IMR-90 (cell line): Measurements from ENCODE around the gene MYH9. TPM values are rescaled to one million over a fixed set of nuclear protein-coding genes. Genes with fewer than 3 reads are reported as not detected.
"Not testable (repeated sequence)": the region's sequence is repeated elsewhere in the genome, so short reads cannot be mapped to it uniquely, and the experiment has no call there.

Source experiments
- ATAC-seq: fragments of 200-7000 bp; cut with Tn5 transposase; 2 replicates; pipeline ENCODE4 v1.9.1; 2020; ENCODE audit warnings: low read depth, mild to moderate bottlenecking, moderate library complexity
- BruUV-seq: library from RNA; stranded (reverse); fragments of 400-500 nt; replicated peaks from 2 replicates; lab custom pipeline; 2021; lab: Mats Ljungman, UMichigan
- CTCF ChIA-PET: fragments of 300-600 bp; formaldehyde crosslinking; extraction: SDS; loops from one replicate; lab custom pipeline; 2021; ENCODE audit warnings: antibody characterized with exemption; lab: Yijun Ruan, JAX
- POLR2A ChIA-PET: fragments of 300-600 bp; sonication (Branson Sonifier 250); formaldehyde crosslinking; loops from one replicate; lab custom pipeline; 2022; ENCODE audit warnings: antibody characterized with exemption; ENCODE audit not compliant: unreplicated experiment; lab: Charles Lee
- DNase-seq: peaks from one replicate; pipeline ENCODE4 v3.0.0; 2013
- H2AFZ ChIP-seq: replicated peaks from 2 replicates; pipeline ENCODE3; 2013; ENCODE audit warnings: low read length, mild to moderate bottlenecking; ENCODE audit not compliant: poor library complexity
- H2AK5ac ChIP-seq: 2 replicates; pipeline ENCODE4 v1.6.1; 2013; ENCODE audit warnings: low read depth, low read length, inconsistent platforms
- H2AK9ac ChIP-seq: replicated peaks from 2 replicates; pipeline ENCODE3; 2013; ENCODE audit warnings: mild to moderate bottlenecking, low read depth, low read length, moderate library complexity; ENCODE audit not compliant: poor library complexity
- H2BK120ac ChIP-seq: 2 replicates; pipeline ENCODE4 v1.6.1; 2013; ENCODE audit warnings: low read depth, low read length, inconsistent platforms
- H2BK15ac ChIP-seq: 3 replicates; pipeline ENCODE4 v1.6.1; 2013; ENCODE audit warnings: low read depth, low read length, inconsistent platforms
- H2BK20ac ChIP-seq: 2 replicates; pipeline ENCODE4 v1.6.1; 2013; ENCODE audit warnings: low read depth, mild to moderate bottlenecking, inconsistent platforms, low read length, moderate library complexity
- H2BK5ac ChIP-seq: 2 replicates; pipeline ENCODE4 v1.6.1; 2013; ENCODE audit warnings: mild to moderate bottlenecking, low read depth, low read length, inconsistent platforms; ENCODE audit not compliant: poor library complexity, severe bottlenecking
- H3K14ac ChIP-seq: replicated peaks from 2 replicates; pipeline ENCODE4 v1.6.1; 2013; ENCODE audit warnings: low read depth, low read length, inconsistent platforms
- H3K18ac ChIP-seq: 2 replicates; pipeline ENCODE4 v1.6.1; 2013; ENCODE audit warnings: low read depth, low read length, control low read depth
- H3K23ac ChIP-seq: 2 replicates; pipeline ENCODE4 v1.6.1; 2013; ENCODE audit warnings: low read depth, low read length, inconsistent platforms
- H3K27ac ChIP-seq: 2 replicates; pipeline ENCODE4 v1.5.1; 2013; ENCODE audit warnings: mild to moderate bottlenecking, control low read depth, low read length; ENCODE audit not compliant: insufficient read depth
- H3K27me3 ChIP-seq: 2 replicates; pipeline ENCODE4 v1.6.1; 2013; ENCODE audit warnings: low read length; ENCODE audit not compliant: control insufficient read depth, insufficient read depth
- H3K36me3 ChIP-seq: 2 replicates; pipeline ENCODE4 v1.6.1; 2013; ENCODE audit warnings: low read length, mixed read lengths; ENCODE audit not compliant: control insufficient read depth, insufficient read depth
- H3K4ac ChIP-seq: 2 replicates; pipeline ENCODE4 v1.6.1; 2013; ENCODE audit warnings: low read depth, low read length, inconsistent platforms
- H3K4me1 ChIP-seq: 2 replicates; pipeline ENCODE4 v1.6.1; 2013; ENCODE audit warnings: low read length, mixed read lengths; ENCODE audit not compliant: control insufficient read depth, insufficient read depth
- H3K4me2 ChIP-seq: 2 replicates; pipeline ENCODE4 v1.6.1; 2013; ENCODE audit warnings: low read depth, mild to moderate bottlenecking, control low read depth, low read length, moderate library complexity
- H3K4me3 ChIP-seq: 2 replicates; pipeline ENCODE4 v1.5.1; 2013; ENCODE audit warnings: low read depth, mild to moderate bottlenecking, control low read depth, low read length, moderate library complexity; ENCODE audit not compliant: insufficient read depth
- H3K56ac ChIP-seq: 2 replicates; pipeline ENCODE4 v1.6.1; 2013; ENCODE audit warnings: low read length, inconsistent platforms; ENCODE audit not compliant: insufficient read depth; ENCODE audit errors: extremely low read depth
- H3K79me1 ChIP-seq, 2 experiments: 2 replicates each; pipeline ENCODE4 v1.6.1; 2013; ENCODE audit warnings: low read length in 2 of 2, inconsistent platforms in 1 of 2, low read depth in 1 of 2
- H3K9ac ChIP-seq: 2 replicates; pipeline ENCODE4 v1.6.1; 2013; ENCODE audit warnings: low read depth, low read length, control low read depth
- H3K9me1 ChIP-seq: 2 replicates; pipeline ENCODE4 v1.6.1; 2013; ENCODE audit warnings: low read length, inconsistent platforms; ENCODE audit not compliant: insufficient read depth
- H3K9me3 ChIP-seq: 2 replicates; pipeline ENCODE4 v1.6.1; 2013; ENCODE audit warnings: low read length; ENCODE audit not compliant: control insufficient read depth, insufficient read depth
- H4K20me1 ChIP-seq: 2 replicates; pipeline ENCODE4 v1.6.1; 2013; ENCODE audit warnings: low read length, inconsistent platforms; ENCODE audit not compliant: insufficient read depth
- H4K5ac ChIP-seq: 2 replicates; pipeline ENCODE4 v1.6.1; 2013; ENCODE audit warnings: mild to moderate bottlenecking, low read depth, low read length, control low read depth
- H4K8ac ChIP-seq, 2 experiments: 2 replicates each; pipeline ENCODE4 v1.6.1; 2013; ENCODE audit warnings: low read depth in 2 of 2, low read length in 2 of 2, control low read depth in 1 of 2, inconsistent platforms in 1 of 2
- H4K91ac ChIP-seq: 2 replicates; pipeline ENCODE4 v1.6.1; 2013; ENCODE audit warnings: low read depth, low read length, inconsistent platforms; ENCODE audit not compliant: insufficient read depth
- WGBS, 2 experiments: methylation state at CpG; one replicate each; pipeline versions ENCODE4 v1.1.5 to v1.1.7; 2013; ENCODE audit warnings: missing lambda C conversion rate in 2 of 2; ENCODE audit not compliant: insufficient read length in 1 of 2; ENCODE audit errors: extremely low coverage in 2 of 2; 5-methylcytosine and 5-hydroxymethylcytosine counted together
- dilution Hi-C: fragments of 300-500 bp; cut with HindIII; formaldehyde crosslinking; loops from one replicate; pipeline ENCODE4 v1.14.3; 2018; ENCODE audit warnings: low sequenced_read_pairs; ENCODE audit not compliant: unreplicated experiment
- in situ Hi-C: fragments of 300-500 bp; cut with MboI; formaldehyde crosslinking; loops from 3 replicates; pipeline ENCODE4 v1.14.3; 2019; ENCODE audit warnings: low sequenced_read_pairs, inconsistent platforms, mixed read lengths
- intact Hi-C: fragments of 100-400 bp; cut with micrococcal nuclease; formaldehyde crosslinking; loops from 2 replicates; pipeline ENCODE4 v1.10.0; 2022
- polyA plus RNA-seq, 3 experiments: library from polyadenylated mRNA; depleted of rRNA; stranded (reverse); fragments of >200 nt; gene quantifications; 2 replicates each; pipeline ENCODE4 v1.2.3, GENCODE V29; 2012; ENCODE audit warnings: low replicate concordance in 1 of 3
- total RNA-seq: library from RNA; depleted of rRNA; stranded (reverse); fragments of >200 nt; gene quantifications from 2 replicates; pipeline ENCODE4 v1.2.3, GENCODE V29; 2012

The MYH9 gene
- total and polyA plus RNA-seq, 2 of the 4 experiments (the other 2 are of a cell fraction) = 475 to 554 TPM

DNA sequence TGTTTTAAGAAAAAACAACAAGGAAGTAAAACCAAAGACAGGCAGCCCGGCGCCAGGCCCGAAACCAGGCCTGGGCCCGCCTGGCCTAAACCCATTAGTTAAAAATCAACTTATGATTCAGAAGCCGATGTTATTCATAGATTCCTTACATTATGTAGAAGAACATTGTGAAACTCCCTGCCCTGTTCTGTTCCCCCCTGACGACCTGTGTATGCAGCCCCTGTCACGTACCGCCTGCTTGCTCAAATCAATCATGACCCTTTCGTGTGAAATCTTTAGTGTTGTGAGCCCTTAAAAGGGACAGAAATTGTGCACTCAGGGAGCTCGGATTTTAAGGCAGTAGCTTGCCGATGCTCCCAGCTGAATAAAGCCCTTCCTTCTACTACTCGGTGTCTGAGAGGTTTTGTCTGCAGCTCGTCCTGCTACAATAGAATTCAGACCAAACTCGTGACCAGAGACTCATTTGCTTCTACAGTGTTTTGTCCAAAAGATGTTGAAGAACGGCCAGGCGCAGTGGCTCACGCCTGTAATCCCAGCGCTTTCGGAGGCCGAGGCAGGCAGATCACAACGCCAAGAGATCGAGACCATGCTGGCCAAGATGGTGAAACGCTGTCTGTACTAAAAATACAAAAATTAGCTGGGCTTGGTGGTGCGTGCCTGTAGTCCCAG is 137.3 kb downstream of the MYH9 start:
- H3K4me1 ChIP-seq, ATAC-seq, H2BK5ac ChIP-seq, H3K9ac ChIP-seq, H3K9me1 ChIP-seq, dilution Hi-C loops, H4K8ac ChIP-seq, H3K27ac ChIP-seq, intact Hi-C loops, H2BK15ac ChIP-seq, H4K20me1 ChIP-seq, H4K91ac ChIP-seq, H3K79me1 ChIP-seq, H3K4me2 ChIP-seq, H2BK20ac ChIP-seq, H3K4ac ChIP-seq, H3K14ac ChIP-seq, POLR2A ChIA-PET, BruUV-seq, DNase-seq, H3K18ac ChIP-seq, H2AK5ac ChIP-seq, H3K27me3 ChIP-seq, H3K9me3 ChIP-seq, in situ Hi-C loops, H3K56ac ChIP-seq, H4K5ac ChIP-seq, H2AFZ ChIP-seq, H2BK120ac ChIP-seq, H3K4me3 ChIP-seq, H3K36me3 ChIP-seq, CTCF ChIA-PET, H3K23ac ChIP-seq, H2AK9ac ChIP-seq: not testable (repeated sequence)
- 83% methylated on average over 7 of the region's 24 CpGs; no CpG with 5 or more reads in 1 of the 2 experiments for WGBS, 2 experiments
